HTR-8/SVneo (cell line): ENCODE data around the gene NUCKS1.

ENCODE experiments used
- DNase-seq: peaks from one replicate; pipeline ENCODE4 v3.0.0; 2011; ENCODE audit warnings: low spot score, mixed read lengths; ENCODE audit not compliant: insufficient read length
- FAIRE-seq: peaks from 2 replicates; lab custom pipeline; 2011; peaks lifted over from hg19 to GRCh38; lab: Jason Lieb, UNC

NUCKS1 gene

DNA sequence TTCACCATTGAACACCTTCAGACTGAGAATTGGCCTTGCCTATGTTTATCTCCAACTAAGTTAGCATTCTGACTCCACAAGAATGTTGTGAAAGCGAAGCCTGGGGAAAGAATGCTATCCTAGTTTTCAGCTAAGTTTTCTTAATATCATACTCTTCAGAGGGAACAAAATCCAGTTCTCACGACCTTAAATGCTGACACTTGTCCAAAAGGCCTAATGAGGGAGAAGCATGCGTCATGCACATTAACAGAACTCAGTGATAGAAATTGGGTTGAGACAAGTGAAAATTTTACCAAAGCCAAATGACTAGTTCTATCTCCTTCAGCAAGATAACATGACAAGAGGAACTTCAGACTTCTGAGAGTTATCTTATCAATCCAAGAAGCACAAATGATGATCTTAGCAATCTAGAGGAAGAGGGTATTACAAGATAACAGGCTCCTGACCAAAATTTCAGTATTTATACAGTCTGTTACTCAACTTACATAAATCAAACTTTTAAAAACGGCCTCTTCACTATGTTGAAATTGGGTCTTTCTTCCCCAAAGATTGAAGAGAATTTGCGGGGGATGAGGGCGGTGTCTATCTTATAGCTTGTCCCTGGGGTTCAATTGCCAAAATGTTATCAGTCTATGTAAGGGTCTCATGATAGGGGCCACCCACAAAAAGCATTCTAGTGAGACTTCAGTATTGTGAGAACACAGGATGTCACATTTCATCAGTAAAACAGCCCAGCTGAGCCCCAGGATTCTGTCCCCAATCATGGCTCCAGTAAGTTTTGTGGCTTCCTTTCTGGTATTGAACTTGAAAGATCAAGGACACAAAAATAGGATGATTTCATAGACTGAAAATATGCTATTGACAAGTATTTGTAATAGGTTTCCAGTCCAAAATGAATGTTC lies 43.1 kb downstream of the NUCKS1 start:
- FAIRE-seq = no peak
- DNase-seq = no peak

DNA sequence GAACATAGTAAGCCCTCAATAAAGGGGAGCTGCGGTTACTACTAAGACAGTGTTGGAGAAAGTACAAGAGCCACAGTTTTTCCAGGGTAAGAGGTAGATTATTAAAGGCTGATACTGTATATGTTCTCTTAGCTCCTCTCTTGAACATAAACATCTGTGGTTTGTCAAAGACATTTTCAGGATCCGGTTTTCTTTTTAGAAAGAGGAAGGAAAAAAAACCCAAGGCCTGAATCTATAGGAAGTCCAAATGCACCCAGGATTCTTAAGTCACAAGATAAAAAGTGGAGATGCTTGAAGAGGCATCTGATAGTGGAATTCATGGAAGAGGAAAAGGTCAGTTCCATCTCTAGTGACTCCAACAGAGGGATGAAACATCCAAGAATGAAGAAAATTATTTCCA lies 45.1 kb downstream of the NUCKS1 start:
- no peak for FAIRE-seq
- no peak for DNase-seq

DNA sequence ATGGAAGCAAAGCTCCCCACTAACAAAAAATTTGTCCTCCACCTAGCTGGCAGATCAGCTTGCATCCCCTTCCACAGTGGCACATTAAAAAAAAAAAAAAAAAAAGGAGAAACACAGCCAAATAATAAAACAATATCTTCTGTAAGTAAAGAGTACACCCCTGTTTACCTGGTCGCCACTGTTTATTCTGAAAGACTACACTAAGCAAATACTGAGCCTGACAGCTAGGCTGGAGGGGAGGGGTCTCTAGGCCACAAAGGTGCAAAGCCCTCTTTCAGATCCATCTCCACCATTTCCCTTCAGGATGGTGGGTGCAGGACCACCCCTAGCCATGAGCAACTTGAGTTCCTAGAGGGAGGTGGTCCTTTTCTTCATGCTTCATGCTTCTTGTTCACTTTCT lies 46.9 kb downstream of the NUCKS1 start:
- FAIRE-seq (no peak), DNase-seq (no peak)

DNA sequence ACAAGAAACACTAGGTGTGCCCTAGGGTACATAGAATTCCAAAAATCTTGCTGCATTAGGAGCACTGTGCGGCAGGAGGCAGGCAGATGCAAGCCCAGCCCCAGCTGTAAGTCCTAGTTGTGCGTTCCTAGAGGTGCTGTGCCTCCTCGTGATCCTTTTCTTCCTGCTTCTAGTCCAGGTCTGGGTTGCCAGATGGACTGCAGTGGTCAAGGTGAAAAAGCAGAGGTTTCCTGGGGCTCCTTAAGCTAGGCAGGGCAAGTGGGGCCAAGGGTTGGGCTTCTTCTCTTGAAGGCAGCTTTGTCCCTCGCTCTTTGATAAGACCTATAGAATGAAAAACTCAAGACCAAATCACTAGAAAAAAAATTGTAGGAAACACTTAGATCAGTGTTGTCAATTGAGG lies 48.1 kb downstream of the NUCKS1 start:
- DNase-seq = no peak
- no peak for FAIRE-seq

DNA sequence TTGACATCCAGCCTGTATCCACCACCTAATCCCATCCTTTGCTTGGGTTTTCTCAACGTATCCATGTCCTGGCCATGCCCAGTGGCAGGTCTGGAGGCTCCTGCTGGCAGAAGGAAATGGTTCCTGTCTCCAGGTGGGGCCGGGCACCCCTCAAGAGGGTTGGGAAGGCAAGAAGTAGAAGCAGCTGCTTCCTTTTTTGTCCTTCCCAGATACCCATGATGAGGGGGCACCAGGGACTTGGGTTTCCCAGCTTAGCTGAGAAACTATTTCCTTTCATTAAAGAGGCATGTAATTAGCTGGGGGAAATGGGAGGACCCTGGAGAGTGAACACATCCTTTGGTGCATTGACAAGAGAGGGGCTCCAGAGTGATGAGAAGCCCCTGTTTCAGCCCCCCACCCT lies 48.6 kb downstream of the NUCKS1 start:
- DNase-seq (no peak), FAIRE-seq (no peak)

- FAIRE-seq = no peak
- DNase-seq = no peak
Measured at GRCh38 chr1:205700865-205701401, 49.0 kb downstream of the NUCKS1 start.

DNA sequence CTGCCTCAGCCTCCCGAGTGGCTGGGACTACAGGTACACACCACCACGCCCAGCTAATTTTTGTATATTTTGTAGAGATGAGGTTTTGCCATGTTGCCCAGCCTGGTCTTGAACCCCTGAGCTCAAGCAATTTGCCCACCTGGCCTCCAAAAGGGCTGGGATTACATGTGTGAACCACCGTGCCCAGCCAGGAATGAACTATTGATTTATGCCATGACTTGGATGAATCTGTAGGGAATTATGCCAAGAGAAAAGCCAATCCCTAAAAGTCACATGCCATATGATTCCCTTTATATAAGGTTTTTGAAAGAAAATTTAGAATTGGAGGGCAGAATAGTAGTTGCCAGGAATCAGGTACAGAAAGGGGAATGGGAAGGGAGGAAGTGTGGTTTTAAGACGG lies 50.6 kb downstream of the NUCKS1 start:
- DNase-seq = no peak
- FAIRE-seq = no peak

DNA sequence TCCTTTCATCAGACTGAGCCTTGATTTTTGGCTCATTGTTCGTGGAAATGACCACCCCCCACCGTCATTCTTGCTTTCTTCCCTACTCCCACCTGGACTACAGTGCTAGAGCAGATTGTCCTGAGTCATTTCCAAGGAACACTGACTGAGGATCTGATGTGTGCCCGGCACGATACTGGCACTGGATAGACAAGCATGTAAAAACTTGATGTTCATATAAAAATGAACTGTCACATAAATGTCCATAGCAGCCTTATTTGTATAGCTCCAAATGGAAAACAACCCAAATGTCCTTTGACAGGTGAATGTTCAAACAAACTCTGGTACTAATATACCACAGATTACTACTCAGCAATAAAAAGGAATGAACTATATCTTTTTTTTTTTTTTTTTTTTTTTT lies 51.1 kb downstream of the NUCKS1 start:
- FAIRE-seq (no peak), DNase-seq (no peak)

- DNase-seq = no peak
- FAIRE-seq = no peak
Measured at GRCh38 chr1:205693421-205693991, 56.5 kb downstream of the NUCKS1 start.

DNA sequence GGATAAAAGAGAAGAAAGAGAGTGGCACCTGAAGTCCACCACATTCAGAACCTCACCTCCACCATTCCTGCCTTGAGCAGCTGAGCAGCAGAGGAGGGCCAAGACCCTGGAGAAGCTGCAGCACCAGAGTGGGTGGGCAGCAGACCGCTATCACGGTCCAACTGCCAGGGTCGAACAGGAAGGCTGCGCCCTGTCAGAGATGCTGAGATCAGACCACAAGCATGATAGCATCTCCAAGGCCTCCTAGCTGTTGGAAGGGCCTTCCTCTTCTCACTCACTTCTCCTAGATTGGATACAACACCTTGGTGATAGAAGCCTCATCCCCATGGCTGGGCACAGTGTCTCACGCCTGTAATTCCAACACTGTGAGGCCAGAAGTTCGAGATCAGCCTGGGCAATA lies 57.6 kb downstream of the NUCKS1 start:
- DNase-seq (no peak), FAIRE-seq (no peak)

DNA sequence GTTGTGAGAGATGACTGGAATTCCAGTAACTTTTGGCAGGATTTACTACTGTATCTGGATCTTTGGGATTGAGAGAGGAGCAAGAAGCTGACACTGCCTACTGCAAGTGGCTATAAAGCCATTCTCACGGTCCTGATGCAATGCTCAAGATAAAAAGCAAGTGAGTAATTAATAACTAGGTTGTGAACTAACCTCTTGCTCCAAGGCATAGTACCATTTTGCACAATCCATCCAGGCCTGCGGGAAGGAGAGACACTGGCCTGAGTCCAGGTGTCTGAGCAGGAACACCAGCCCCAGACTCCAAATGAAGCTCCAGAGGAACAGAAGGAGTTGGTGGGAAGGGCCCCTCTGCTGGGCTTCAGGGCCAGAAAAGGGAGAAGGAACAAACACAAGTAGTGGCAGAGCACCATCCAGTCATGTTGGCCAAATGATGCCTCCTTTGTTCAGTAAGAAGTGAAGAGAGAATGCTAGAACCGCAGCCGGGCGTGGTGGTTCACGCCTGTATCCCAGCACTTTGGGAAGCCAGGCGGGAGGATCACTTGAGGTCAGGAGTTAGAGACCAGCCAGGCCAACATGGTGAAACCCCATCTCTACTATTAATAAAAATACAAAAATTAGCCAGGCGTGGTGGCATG lies 59.7 kb downstream of the NUCKS1 start:
- FAIRE-seq = no peak
- DNase-seq = no peak

DNA sequence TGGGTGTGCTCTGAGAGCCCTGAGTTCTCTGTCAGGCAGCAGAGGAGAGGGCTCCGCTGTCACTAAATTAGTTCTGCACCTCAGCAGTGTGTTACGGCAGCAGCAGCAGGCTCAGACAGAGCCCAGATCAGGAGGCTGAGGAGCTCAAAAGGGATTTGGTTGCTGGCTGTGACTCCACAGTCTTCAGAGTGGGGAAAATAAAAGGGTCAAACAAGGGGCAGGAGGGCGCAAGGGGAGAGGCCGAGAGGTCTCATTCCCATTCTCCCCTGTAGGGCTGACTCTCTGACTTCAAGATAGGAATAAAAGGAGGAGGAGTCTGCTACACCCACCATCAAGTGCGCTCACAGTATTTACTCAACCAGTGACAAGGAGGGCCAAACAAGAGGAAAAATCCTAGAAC lies 60.5 kb downstream of the NUCKS1 start:
- DNase-seq = no peak
- FAIRE-seq = no peak

DNA sequence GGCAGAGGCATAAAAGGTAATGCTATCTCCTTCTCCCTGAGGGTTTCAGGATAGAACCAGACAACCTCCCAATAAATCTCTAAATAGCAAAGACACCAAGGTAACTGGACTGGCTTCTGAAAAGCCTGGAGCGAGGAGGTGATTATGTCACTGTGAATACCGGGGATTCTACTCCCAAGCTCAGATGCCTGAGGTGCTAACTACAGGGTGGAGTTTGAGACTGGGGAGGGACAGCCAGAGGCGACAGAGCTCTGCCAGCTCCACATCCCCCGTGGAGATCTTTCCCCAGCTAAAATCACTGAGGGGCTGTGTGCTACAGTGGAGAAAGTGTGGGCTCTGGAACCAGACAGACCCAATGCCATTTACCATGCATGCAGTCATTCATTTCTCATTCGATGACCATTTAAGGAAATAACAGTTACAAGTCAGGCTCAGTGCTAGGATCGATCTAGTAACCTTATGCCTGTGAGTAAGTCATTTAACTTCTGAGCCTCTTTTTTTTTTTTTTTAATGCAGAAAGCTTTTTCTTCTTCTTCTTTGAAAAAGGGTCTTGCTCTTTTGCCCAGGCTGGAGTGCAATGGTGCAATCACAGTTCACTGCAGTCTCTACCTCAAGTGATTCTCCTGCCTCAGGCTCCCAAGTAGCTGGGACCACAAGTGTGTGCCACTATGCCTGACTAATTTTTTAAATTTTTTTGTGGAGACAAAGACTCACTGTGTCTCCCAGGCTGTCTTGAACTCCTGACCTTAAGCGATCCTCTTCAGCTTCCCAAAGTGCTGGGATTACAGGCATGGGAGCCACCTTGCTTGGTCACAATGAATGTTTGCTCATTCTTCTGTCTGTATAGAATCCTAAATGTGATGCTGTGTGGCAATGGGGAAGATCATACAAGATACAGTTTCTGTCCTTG lies 61.6 kb downstream of the NUCKS1 start:
- FAIRE-seq (no peak), DNase-seq (no peak)

- FAIRE-seq = no peak
Measured at GRCh38 chr1:205687242-205687641, 62.7 kb downstream of the NUCKS1 start.

DNA sequence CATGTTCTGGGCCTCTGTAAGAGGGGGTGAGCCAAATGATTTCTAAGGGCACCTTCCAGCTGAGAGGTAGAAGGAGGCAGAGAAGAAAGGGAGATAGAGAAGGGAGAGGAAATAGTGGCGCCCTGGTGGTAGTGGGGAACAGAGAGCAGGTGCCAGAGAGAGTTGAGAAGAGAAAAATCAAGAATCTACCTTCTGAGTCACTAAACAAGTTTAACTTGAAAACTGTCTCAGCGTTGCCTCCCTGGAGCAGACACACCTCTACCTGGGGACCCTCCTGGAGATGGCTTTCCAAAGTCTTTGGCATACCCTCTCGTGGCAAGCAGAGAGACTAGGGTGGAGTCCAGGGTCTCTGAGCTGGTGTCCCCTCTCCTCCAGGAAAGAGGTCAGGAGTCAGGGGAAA lies 68.6 kb downstream of the NUCKS1 start:
- no peak for DNase-seq
- no peak for FAIRE-seq

More at GRCh38 chr1:205687242-205687641, 62.7 kb downstream of the NUCKS1 start:
- no peak for DNase-seq

- no peak for FAIRE-seq
- DNase-seq = peak; percentile 81
Measured at GRCh38 chr1:205680073-205680851, 69.7 kb downstream of the NUCKS1 start, which contains the start of gene SLC45A3. SLC45A3 (minus strand) TSS chr1:205680509; CDS start chr1:205664656, 15,853 bp downstream.

- FAIRE-seq = no peak
Measured at GRCh38 chr1:205678286-205679111, 71.5 kb downstream of the NUCKS1 start.

DNA sequence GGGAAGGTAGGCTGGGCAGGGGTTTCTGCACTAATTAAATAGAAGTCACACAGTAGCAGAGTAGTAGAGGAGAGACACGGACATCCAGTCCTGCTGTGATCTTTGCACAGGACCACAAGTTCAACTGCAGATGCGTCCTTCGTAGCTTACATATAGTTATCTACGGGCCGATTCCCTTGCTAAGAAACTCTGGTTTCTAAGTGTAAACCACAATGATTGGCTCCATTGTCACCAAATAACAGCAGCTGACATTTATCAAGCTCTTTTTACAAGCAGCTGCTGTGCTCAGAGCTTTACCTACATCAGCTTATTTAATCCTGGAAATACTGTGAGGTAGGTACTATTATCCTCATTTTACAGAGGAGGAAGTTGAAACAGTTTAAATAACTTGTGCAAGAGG lies 72.8 kb downstream of the NUCKS1 start:
- no peak for FAIRE-seq

More at GRCh38 chr1:205678286-205679111, 71.5 kb downstream of the NUCKS1 start:
- DNase-seq = no peak

More for the DNA sequence above, 72.8 kb downstream of the NUCKS1 start:
- DNase-seq = no peak
